Aorta (tissue), 5 donors: ENCODE measurements around the gene EVX2. TPM values are rescaled to one million over a fixed set of nuclear protein-coding genes. Genes with fewer than 3 reads are reported as not detected.

Experiments
- ATAC-seq: fragments of 200-7000 bp; cut with Tn5 transposase; one replicate; pipeline ENCODE4 v1.9.1; 2022; ENCODE audit warnings: moderate library complexity; ENCODE audit not compliant: low FRiP score
- DNase-seq, 2 donors: peaks; one replicate each; pipeline ENCODE4 v3.0.0-alpha.2; 2020
- H3K27ac ChIP-seq, 2 donors: one replicate each; pipeline ENCODE4 v1.5.1; 2013; ENCODE audit warnings: low read length in 2 of 2, mild to moderate bottlenecking in 2 of 2, moderate library complexity in 2 of 2, control low read depth in 1 of 2, inconsistent platforms in 1 of 2, low read depth in 1 of 2
- H3K27me3 ChIP-seq, 2 donors: one replicate each; pipeline ENCODE4 v1.6.1; 2013; ENCODE audit warnings: control low read depth in 1 of 2, low read length in 1 of 2, mild to moderate bottlenecking in 1 of 2, moderate library complexity in 1 of 2; ENCODE audit not compliant: insufficient read depth in 2 of 2, control insufficient read depth in 1 of 2
- H3K36me3 ChIP-seq, 2 donors: one replicate each; pipeline ENCODE4 v1.6.1; 2013; ENCODE audit warnings: control low read depth in 1 of 2, low read length in 1 of 2, mild to moderate bottlenecking in 1 of 2; ENCODE audit not compliant: insufficient read depth in 2 of 2, control insufficient read depth in 1 of 2
- H3K4me1 ChIP-seq, 2 donors: one replicate each; pipeline ENCODE4 v1.6.1; 2013; ENCODE audit warnings: low read length in 2 of 2, control low read depth in 1 of 2, mild to moderate bottlenecking in 1 of 2, moderate library complexity in 1 of 2; ENCODE audit not compliant: insufficient read depth in 2 of 2, control insufficient read depth in 1 of 2
- H3K4me3 ChIP-seq, 2 donors: one replicate each; pipeline ENCODE4 v1.5.1; 2013; ENCODE audit warnings: low read length in 2 of 2, control low read depth in 1 of 2, mild to moderate bottlenecking in 1 of 2
- H3K9me3 ChIP-seq: one replicate; pipeline ENCODE4 v1.6.1; 2013; ENCODE audit warnings: mild to moderate bottlenecking, low read length; ENCODE audit not compliant: control insufficient read depth
- WGBS, 2 donors: extraction: QIAGEN DNeasy Blood & Tissue Kit; methylation state at CpG; one replicate each; pipeline ENCODE4 v1.1.7; 2013; 5-methylcytosine and 5-hydroxymethylcytosine counted together
- intact Hi-C, 2 donors: fragments of 100-400 bp; cut with DNase I; formaldehyde crosslinking; loops; one replicate each; pipeline versions ENCODE4 v1.14.2 to v1.15.0; 2022
- long read RNA-seq, 2 donors: library from polyadenylated mRNA; unstranded; transcript quantifications; one replicate each; pipeline ENCODE4 v2.0.0, GENCODE V29; 2020 to 2021
- polyA plus RNA-seq, 2 donors: library from polyadenylated mRNA; stranded (reverse); fragments of 200-250 nt; gene quantifications; one replicate each; pipeline ENCODE4 v1.2.3, GENCODE V29; 2013
- total RNA-seq, 2 donors: library from RNA; stranded (reverse); fragmentation: NEBNext Ultra II Directional; extraction: Animal tissue kit (Norgen Biotek cat#: 25700); gene quantifications; one replicate each; pipeline ENCODE4 v1.2.1, GENCODE V29; 2021
- donor health status: healthy with polysubstance abuse.
- donor health status: Bipolar disorder and iron deficiency.
- donor health status: DM: no; HTN: no; CAD: no.
- donor health status: DM: no; HTN: no; CAD: no.
- donor health status: DM: yes; HTN: yes; CAD: no.

Gene EVX2
- total RNA-seq (not detected), polyA plus RNA-seq (not detected)
- long read RNA-seq, donor 1: 0 reads
- long read RNA-seq, donor 2: 0 reads

- intact Hi-C loops: loop anchor here in 1 of 2 donors (10.0 kb wide), 1 partner anchor 1749 kb away; the partner anchor contains the start of gene SP9
- H3K4me3 ChIP-seq: no peak within 1 kb of the TSS
- H3K9me3 ChIP-seq: peaks cover 2% of the 10 kb centered on the region
- DNase-seq (no peak), ATAC-seq (no peak)
- no peak within 1 kb of the TSS for H3K27ac ChIP-seq
- no peaks in the 10 kb centered on the region for H3K27me3 ChIP-seq
- H3K4me1 ChIP-seq: no peaks in the 10 kb centered on the region
- WGBS, 2 donors: 19 to 23% methylated on average over 27 of the region's 27 CpGs
- H3K36me3 ChIP-seq: no peaks in the 10 kb centered on the region
Measured at GRCh38 chr2:176083796-176084261, at the start of gene EVX2. EVX2 (minus strand) TSS chr2:176083962; CDS start chr2:176083776, 186 bp downstream.

GRCh38 chr2:176133389-176133788 is 49.6 kb upstream of the EVX2 start:
- H3K27ac ChIP-seq: no peak overlapping the region
- no peak overlapping the region for H3K4me3 ChIP-seq
- peak in 1 of 2 donors; percentile 34 for DNase-seq

GRCh38 chr2:176132205-176133171 is 48.7 kb upstream of the EVX2 start:
- intact Hi-C loops: no loop called here
- no peak overlapping the region for H3K4me3 ChIP-seq
- no peaks in the 10 kb centered on the region for H3K4me1 ChIP-seq
- ATAC-seq (no peak), DNase-seq (no peak)
- WGBS, 2 donors: 64 to 88% methylated on average over 33 of the region's 33 CpGs
- no peaks in the 10 kb centered on the region for H3K27me3 ChIP-seq
- no peaks in the 10 kb centered on the region for H3K36me3 ChIP-seq
- no peak overlapping the region for H3K27ac ChIP-seq
- H3K9me3 ChIP-seq: no peaks in the 10 kb centered on the region

More at GRCh38 chr2:176133389-176133788, 49.6 kb upstream of the EVX2 start:
- no peak for ATAC-seq
- Histone ChIP-seq H3K36me3 (no peaks in the 10 kb centered on the region), H3K27me3 (no peaks in the 10 kb centered on the region), H3K4me1 (no peaks in the 10 kb centered on the region), H3K9me3 (no peaks in the 10 kb centered on the region)
- intact Hi-C loops: no loop called here

GRCh38 chr2:176131848-176132158 is 48.0 kb upstream of the EVX2 start:
- Histone ChIP-seq H3K4me1 (no peaks in the 10 kb centered on the region), H3K36me3 (no peaks in the 10 kb centered on the region), H3K27me3 (no peaks in the 10 kb centered on the region), H3K27ac (no peak overlapping the region), H3K4me3 (no peak overlapping the region), H3K9me3 (no peaks in the 10 kb centered on the region)
- DNase-seq: no peak
- WGBS, 2 donors: 71 to 91% methylated on average over 4 of the region's 4 CpGs
- intact Hi-C loops: no loop called here
- ATAC-seq: no peak

DNA sequence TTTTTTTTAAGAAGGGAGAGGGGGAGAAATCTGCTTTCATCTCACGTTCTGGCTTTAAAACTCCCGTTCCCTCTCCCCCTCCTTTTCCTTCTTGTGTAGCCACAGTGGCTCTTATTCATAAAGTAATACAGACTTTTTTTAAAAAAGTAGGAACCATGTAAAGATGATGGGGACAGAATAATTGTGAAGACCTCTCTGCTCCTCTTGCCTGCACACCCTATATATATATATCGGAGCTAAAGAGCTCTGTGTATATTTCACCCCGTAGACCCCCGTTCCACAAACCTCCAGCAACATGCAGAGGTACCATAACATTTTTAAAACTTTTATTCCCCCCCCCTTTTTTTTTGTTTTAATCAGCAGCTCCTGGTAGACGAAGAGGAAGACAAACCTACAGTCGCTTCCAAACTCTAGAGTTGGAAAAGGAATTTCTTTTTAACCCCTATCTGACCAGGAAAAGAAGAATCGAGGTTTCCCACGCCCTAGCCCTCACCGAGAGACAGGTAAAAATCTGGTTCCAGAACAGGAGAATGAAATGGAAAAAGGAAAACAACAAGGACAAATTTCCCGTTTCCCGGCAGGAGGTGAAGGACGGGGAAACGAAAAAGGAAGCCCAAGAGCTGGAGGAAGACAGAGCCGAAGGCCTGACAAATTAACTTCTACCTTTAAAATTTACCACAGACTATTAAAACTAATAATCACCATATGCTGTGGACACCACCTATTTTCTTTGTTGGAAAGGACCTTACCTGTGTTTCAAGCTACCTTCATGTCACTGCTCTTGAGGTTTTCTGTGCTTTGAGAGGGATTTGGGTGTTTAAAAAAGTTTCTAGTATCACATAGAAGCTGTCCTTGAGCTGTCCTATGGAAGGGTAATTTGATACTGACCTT is 47.4 kb upstream of the EVX2 start:
- no peaks in the 10 kb centered on the region for H3K4me1 ChIP-seq
- ATAC-seq (no peak), DNase-seq (no peak)

GRCh38 chr2:176130147-176130956 is 46.6 kb upstream of the EVX2 start:
- Histone ChIP-seq H3K4me3 (peak overlapping the region; percentile 61 to 83), H3K27ac (peak overlapping the region; percentile 54 to 64), H3K9me3 (no peaks in the 10 kb centered on the region), H3K4me1 (no peaks in the 10 kb centered on the region), H3K36me3 (no peaks in the 10 kb centered on the region), H3K27me3 (no peaks in the 10 kb centered on the region)
- WGBS, 2 donors: 1% methylated on average over 42 to 100 of the region's 100 CpGs
- DNase-seq (peak in 1 of 2 donors; percentile 89), ATAC-seq (peak; percentile 60)
- intact Hi-C loops: no loop called here

More for the DNA sequence above, 47.4 kb upstream of the EVX2 start:
- Histone ChIP-seq H3K27me3 (no peaks in the 10 kb centered on the region), H3K9me3 (no peaks in the 10 kb centered on the region), H3K4me3 (peak overlapping the region in 1 of 2 donors; percentile 83), H3K36me3 (no peaks in the 10 kb centered on the region), H3K27ac (no peak overlapping the region)
- 50 to 69% methylated on average over 15 of the region's 15 CpGs for WGBS, 2 donors
- intact Hi-C loops: no loop called here

DNA sequence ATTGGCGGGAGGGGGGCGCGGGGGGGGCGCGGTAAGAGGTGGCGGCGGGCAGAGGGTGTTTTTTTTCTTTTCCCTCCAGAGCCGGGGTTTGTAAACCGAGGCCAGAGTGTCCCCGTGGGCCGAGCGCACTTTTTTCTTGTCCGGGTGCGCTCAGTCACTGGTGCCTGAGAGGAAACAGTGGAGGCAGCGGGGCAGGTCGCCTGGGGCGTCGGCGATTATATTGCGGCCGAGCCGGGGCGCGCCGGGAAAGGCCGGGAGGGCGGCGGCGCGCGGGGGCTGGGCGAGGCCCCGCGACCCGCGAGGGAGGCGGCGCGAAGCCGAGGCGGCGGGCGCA is 46.0 kb upstream of the EVX2 start:
- DNase-seq (peak in 1 of 2 donors; percentile 82), ATAC-seq (peak; percentile 41)
- 1% methylated on average over 37 to 43 of the region's 43 CpGs for whole genome bisulfite sequencing, 2 donors
- Histone ChIP-seq H3K4me1 (no peaks in the 10 kb centered on the region), H3K27ac (peak overlapping the region; percentile 54 to 64), H3K9me3 (no peaks in the 10 kb centered on the region), H3K4me3 (peak overlapping the region; percentile 61 to 83), H3K27me3 (no peaks in the 10 kb centered on the region), H3K36me3 (no peaks in the 10 kb centered on the region)
- intact Hi-C loops: loop anchor here (5.0 kb wide), 2 partner anchors 683 to 1018 kb away; no protein-coding TSS in a partner anchor
